Activated CD8-positive, alpha-beta memory T cell treated with anti-CD3 and anti-CD28 coated beads for 1 hour (primary cell): Measurements from ENCODE around the gene CPLX1.
A peak's percentile ranks its signal among the peaks of the same experiment; 100 is the strongest.

Source experiments
- DNase-seq, 2 donors: peaks; one replicate each; pipeline ENCODE4 v3.0.0-alpha.2; 2020; ENCODE audit warnings: low read depth in 1 of 2; ENCODE audit errors: extremely low read depth in 1 of 2

The CPLX1 gene

GRCh38 chr4:793941-794621 is 31.8 kb downstream of the CPLX1 start:
- no peak for DNase-seq

- no peak for DNase-seq
Measured at GRCh38 chr4:793093-793861, 32.7 kb downstream of the CPLX1 start.

- DNase-seq: no peak
Measured at GRCh38 chr4:792626-793092, 33.3 kb downstream of the CPLX1 start.

GRCh38 chr4:791898-792625 is 33.9 kb downstream of the CPLX1 start:
- DNase-seq: no peak

GRCh38 chr4:791252-791897 is 34.6 kb downstream of the CPLX1 start:
- DNase-seq: no peak

GRCh38 chr4:790466-790820 is 35.5 kb downstream of the CPLX1 start:
- DNase-seq: no peak

GRCh38 chr4:789571-790465 is 36.1 kb downstream of the CPLX1 start:
- DNase-seq: no peak

- no peak for DNase-seq
Measured at GRCh38 chr4:788636-789297, 37.2 kb downstream of the CPLX1 start.

- DNase-seq: no peak
Measured at GRCh38 chr4:788006-788635, 37.8 kb downstream of the CPLX1 start.

GRCh38 chr4:787561-787981 is 38.4 kb downstream of the CPLX1 start:
- no peak for DNase-seq

GRCh38 chr4:786861-787300 is 39.0 kb downstream of the CPLX1 start:
- DNase-seq: no peak

GRCh38 chr4:786074-786741 is 39.7 kb downstream of the CPLX1 start:
- DNase-seq: no peak

- DNase-seq: no peak
Measured at GRCh38 chr4:785332-786073, 40.4 kb downstream of the CPLX1 start.

- DNase-seq: no peak
Measured at GRCh38 chr4:784401-785331, 41.3 kb downstream of the CPLX1 start.

GRCh38 chr4:781493-782216 is 44.3 kb downstream of the CPLX1 start:
- peak; percentile 94 to 96 for DNase-seq
